DMS114 treated with DMSO at 0.1 percent for 48 hours (cell line): ENCODE results near the gene AKIRIN1.
"Not testable (repeated sequence)": the region's sequence is repeated elsewhere in the genome, so short reads cannot be mapped to it uniquely, and the experiment has no call there.

Experiments used
- DNase-seq: peaks from one replicate; lab custom pipeline; 2025; ENCODE audit not compliant: unreplicated experiment; lab: John Stamatoyannopoulos, UW

Gene AKIRIN1

GRCh38 chr1:38994196-38994595 is 3.1 kb downstream of the AKIRIN1 start:
- DNase-seq = no peak

DNA sequence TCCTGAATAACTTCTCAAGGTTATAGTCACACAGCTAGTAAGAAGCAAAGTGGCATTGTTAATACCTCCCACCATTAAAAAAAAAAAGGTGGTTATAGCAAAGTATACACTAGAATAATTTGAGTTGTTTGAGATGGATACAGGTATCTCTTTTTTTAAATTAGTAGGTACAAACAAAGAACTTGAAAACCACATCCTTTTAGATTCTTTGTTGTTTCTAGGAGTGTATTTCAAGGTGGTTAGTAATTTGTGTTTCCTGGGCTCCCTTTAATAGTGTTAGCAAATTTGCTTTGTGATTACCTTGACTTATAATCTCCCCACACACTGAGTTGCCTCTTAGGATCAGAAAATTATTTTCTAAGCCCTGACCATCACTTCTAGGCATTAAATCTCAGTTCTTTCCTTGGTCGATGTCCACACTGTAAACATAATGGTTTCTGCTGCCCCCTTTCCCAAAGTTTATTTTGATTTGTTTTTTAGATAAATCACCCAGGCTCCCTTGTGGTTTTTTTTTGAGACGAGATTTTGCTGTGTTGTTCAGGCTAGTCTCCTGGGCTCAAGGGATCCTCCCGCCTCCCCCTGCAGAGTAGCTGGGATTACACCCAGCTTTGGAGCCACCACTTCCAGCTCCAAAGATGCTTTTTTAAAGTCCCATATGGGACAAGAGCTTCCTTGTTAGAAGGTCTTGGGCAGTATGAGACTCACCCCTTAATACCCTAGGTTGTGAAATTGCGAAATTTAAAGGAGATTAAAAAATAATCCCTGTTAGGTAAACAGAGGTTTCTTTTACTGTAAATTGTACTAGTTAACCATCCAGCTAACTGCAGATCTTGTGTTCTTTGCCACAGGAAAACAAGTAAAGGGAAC is 6.2 kb downstream of the AKIRIN1 start:
- DNase-seq = no peak

DNA sequence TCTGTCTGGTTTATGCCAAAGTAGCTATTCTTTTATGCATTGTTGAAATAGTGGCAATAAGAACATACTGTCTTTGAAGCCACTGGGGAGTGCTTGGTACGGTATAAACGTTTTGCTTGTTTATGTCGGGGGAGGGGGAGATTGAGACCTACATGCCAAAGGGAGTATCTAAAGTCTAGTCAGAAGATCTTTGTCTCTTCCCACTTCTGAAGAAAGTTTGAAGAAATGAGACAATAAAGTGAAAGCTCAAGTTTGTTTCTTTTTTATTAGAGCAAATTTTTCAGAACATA is 6.8 kb downstream of the AKIRIN1 start:
- DNase-seq = no peak

DNA sequence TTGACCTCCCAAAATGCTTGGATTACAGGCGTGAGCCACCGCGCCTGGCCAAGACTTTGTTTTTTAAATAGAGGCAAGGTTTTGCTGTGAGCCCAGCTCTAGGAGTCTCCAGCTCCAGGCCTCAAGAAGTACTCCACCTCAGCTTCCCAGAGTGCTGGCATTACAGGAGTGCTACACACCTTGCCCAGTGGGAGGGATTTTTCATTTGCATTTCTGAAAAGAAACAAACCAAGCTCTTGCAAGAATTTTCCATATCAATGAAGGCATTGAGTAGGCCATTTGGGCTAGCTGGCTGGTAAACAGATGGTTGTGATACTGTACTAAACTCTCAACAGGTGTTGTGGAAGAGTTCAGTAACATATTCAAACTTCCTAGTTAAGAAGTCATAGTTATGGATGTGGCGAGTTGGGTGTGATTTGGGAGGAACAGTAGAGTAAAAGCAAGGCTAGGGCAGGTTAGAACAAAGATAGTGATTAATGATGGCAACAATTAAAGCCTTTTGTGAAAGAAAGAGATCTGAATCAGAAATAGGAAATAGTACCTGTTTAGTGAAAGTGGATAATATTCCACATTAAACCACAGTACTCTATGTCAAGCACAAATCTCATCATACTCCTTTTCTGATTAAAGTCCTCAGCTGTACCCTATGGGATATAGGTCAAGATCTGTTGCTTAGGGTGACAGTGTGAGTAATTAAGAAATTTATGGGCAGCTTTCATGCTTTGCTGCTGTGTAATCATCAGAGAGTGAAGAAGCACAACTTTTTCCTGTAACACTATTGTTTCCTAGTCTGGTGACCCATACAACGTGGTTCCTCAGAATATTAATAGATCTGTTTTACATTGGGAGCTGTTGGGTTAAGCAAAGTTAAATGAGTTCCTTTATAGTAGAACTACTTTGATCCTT is 10.7 kb downstream of the AKIRIN1 start:
- no peak for DNase-seq

- DNase-seq = no peak
Observed at GRCh38 chr1:39003281-39003680, 12.2 kb downstream of the AKIRIN1 start.

DNA sequence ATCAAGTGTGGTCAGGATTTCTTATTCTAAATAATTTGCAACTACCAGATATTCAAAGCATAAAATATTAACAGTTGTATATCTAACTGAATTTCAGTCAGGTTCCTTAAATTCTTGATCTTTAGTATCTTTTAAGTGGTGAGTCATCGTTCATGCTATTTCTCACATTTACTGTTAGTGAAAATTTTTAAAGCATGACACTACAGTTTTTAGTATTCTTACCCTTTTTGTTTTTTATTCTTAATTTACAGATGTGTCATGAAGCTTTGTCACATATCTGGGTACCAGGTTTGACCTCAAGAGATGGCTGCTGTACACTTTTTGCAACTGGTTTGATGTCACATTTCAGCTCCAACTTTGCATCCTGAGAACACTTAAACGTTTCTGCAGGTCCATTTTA is 12.7 kb downstream of the AKIRIN1 start:
- DNase-seq = no peak

DNA sequence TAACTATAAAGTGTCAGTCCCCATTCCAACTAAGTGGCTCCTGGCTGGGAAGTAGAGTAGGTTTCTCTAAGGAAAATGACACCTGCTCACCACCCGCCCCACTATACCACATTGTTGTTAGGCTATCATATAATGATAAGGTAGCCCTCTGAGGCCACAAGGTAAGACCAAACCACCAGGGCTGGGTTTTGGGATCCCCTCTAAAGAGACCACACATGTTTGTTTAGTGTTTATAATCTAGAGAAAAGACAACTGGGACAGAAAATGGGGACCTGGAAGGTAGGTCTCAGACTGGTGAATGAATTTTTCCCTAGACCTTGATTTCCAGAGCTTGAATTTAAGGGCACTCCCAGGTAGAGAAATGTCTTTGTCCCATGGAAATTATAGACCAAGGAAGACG is 15.2 kb downstream of the AKIRIN1 start:
- DNase-seq = no peak

GRCh38 chr1:39006726-39007645 is 15.9 kb downstream of the AKIRIN1 start:
- DNase-seq = no peak

GRCh38 chr1:39014956-39015355 is 23.9 kb downstream of the AKIRIN1 start:
- not testable (repeated sequence) for DNase-seq

DNA sequence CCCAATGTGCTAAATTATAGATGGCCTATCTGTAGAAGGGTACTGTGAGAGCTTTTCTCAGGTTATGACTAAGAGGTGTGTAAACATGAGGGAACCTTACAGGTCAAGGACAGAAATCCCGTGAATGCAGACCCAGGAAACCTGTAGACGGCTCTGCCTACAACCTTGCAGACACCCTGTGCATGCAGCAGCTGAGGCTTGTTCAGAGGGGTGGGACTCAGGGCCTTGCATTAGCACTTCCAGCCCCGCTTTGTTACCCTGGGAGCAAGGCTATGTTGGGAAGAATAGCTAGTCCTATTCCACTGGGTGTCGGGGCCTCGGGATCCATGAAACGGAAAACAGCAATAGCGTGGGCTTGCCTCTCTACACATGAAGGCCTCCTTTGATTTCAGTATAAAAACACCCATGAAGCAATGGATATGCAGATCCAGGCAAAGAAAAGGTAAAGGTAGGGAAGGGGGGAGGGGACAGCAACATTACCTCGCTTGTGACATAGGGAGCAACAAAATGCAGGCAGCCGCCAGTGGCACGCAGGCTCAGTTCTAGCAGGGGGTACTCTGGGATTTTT is 25.6 kb downstream of the AKIRIN1 start:
- DNase-seq = no peak

DNA sequence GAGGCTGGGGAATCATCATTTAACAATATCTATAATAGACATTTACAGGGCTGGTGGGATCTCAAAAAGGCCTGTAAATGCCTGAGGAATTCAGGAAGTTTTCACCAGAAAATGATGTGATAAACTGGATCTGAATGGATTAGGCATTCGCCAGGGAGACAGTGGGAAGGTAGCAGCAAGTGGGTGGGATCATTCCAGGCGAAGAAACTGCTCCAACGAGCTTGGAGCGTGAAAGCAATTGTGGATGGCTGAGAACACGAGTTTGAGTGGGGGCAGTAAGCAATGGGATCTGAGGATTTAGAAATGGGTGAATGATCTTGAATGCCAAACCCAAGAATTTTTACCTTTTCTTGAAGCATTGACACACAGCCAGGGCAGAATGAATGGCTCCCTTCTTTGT is 26.2 kb downstream of the AKIRIN1 start:
- no peak for DNase-seq

DNA sequence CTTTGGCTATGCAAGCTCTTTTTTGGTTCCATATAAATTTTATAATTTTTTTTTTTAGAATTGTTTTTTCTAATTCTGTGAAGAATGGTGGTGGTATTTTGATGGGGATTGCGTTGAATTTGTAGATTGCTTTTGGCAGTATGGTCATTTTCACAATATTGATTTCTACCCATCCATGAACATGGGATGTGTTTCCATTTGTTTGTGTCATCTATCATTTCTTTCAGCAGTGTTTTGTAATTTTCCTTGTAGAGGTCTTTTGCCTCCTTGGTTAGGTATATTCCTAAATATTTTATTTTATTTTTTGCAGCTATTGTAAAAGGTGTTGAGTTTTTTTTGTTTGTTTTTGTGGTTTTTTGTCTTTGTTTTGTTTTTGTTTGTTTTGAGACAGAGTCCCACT is 29.4 kb downstream of the AKIRIN1 start:
- not testable (repeated sequence) for DNase-seq

DNA sequence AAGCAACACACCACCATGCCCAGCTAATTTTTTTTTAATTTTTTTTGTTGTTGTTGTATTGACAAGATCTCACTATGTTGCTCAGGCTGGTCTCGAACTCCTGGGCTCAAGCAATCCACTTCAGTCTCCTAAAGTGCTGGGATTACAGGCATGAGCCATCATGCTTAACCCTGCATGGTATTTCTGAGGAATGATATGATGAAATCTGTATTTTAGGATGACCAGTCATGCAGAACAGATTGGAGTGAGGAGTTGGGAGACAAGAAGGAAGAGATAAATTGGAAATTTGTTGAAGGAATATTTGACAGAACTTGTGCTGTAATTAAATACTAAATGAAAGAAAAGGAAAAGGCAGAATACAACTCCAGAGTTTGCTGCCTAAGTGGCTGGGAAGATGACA is 30.4 kb downstream of the AKIRIN1 start:
- DNase-seq = no peak

GRCh38 chr1:39023140-39023539 is 32.1 kb downstream of the AKIRIN1 start:
- DNase-seq = no peak

DNA sequence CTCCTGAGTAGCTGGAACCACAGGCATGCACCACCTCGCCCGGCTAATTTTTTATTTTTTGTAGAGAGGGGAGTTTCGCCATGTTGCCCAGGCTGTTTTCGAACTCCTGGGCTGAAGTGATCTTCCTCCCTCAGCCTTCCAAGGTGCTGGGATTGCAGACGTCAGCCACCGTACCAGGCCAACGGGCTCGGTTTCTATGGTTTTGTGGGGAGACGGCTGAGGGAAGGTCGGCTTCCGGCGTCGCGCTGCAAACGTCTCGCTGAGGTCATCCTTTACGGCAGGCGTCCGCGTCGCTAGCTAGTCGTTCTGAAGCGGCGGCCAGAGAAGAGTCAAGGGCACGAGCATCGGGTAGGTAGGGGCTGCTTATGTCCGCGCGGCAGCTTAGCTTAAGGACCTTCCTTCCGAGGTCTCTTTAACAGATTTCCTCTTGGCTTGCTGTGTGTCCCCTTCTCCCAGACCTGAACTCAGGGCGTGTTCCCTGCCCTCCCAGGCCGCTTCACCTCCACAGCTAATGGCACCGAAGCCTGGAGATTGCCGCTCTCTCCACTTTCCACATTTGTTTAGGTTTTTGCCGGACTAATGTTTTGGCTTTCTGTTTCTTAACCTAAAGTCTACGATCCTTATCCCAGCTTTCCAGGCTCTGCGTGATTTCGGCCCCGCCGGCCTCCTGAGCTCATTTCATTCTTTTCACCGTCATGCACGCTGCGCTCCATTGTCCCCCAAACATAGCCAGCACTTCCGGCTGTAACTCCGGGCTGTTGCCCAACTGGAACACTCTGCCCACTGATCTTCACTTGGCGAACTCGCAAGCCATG is 35.2 kb downstream of the AKIRIN1 start, which contains the start of gene NDUFS5:
TSS of gene NDUFS5 (plus strand) at position 300 of the 815 bp plus-strand sequence. CDS start 2,375 bp downstream, outside the sequence.
- peak; percentile 92 for DNase-seq

DNA sequence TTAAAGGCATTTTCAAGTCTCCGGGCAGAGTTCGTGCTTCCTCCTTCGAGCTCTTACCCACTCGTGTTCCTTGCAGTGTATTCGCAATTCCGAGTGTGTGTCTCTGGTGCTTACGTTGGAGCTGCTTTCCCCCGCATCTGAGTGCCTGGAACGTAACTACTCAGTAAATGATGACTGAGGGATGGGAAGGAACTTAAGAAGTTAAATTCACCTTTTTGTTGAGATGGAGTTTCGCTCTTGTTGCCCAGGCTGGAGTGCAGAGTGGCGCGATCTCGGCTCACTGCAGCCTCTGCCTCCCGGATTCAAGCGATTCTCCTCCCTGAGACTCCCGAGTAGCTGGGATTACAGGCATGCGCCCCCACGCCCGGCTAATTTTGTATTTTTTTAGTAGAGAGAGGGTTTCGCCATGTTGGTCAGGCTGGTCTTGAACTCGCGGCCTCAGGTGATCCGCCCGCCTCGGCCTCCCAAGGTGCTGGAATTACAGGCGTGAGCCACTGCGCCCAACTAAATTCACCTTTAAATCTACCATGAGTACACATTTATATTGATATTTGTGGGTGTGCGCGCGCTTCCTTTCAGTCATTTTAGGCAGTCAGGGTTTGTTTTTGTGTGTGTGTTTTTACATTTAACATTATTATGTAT is 35.9 kb downstream of the AKIRIN1 start:
- no peak for DNase-seq

GRCh38 chr1:39034114-39034654 is 43.1 kb downstream of the AKIRIN1 start:
- no peak for DNase-seq

DNA sequence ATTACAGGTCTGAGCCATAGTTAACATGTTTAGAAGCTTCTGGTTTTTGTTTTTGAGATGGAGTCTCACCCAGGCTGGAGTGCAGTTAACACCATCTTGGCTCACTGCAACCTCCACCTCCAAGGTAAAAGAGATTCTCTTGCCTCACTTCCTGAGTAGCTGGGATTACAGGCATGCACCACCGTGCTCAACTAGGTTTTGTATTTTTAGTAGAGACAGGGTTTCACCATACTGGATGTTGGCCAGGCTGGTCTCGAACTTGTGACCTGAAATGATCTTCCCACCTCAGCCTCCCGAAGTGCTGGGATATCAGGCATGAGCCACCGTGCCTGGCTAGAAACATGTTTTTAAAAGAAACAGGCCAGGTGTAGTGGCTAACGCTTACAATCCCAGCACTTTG is 45.6 kb downstream of the AKIRIN1 start:
- no peak for DNase-seq

DNA sequence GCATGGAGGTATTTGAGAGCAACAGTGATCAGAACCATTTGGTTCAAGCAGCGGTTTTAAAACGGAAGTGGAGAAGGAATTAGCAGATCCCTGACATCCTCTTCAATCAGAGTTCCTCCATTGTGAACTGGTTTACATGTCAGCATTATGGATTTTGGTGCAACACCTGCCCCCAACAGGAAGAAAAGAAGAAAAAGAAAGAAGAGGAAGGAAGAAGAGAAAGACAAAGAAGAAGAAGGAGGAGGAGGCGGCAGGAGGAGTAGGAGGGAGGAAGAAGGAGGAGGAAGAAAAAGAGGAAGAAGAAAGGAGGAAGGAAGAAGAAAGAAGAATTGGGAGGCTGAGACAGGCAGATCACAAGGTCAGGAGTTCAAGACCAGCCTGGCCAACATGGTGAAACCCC is 52.4 kb downstream of the AKIRIN1 start:
- DNase-seq = no peak
